Suppressor macrophage (primary cell): Measurements from ENCODE around the gene FREY1.

Experiments used
- DNase-seq, 4 experiments: peaks; one replicate each; pipeline ENCODE4 v3.0.0-alpha.2; 2020 to 2022

FREY1 gene

GRCh38 chr11:45869551-45869950, 37.5 kb downstream of the FREY1 start:
- DNase-seq = no peak

- DNase-seq = no peak
Observed at GRCh38 chr11:45864041-45864440, 43.0 kb downstream of the FREY1 start.

- no peak for DNase-seq
Observed at GRCh38 chr11:45860764-45861510, 46.1 kb downstream of the FREY1 start.

GRCh38 chr11:45860348-45860747, 46.7 kb downstream of the FREY1 start:
- no peak for DNase-seq

GRCh38 chr11:45859661-45860140, 47.4 kb downstream of the FREY1 start:
- no peak for DNase-seq

GRCh38 chr11:45858751-45859398, 48.2 kb downstream of the FREY1 start:
- DNase-seq = no peak

- peak; percentile 58 to 92 (median 85) for DNase-seq
Observed at GRCh38 chr11:45857961-45858474, 49.1 kb downstream of the FREY1 start.
